Trophoblast cell (in vitro differentiated cells and primary cell): ENCODE data around the gene KRT8. TPM values are rescaled to one million over a fixed set of nuclear protein-coding genes. Genes with fewer than 3 reads are reported as not detected.
"Not testable (repeated sequence)": the region's sequence is repeated elsewhere in the genome, so short reads cannot be mapped to it uniquely, and the experiment has no call there.

Experiments
- DNase-seq, 2 donors: peaks; one replicate each; pipeline ENCODE4 v3.0.0-alpha.2; 2016
- H2AFZ ChIP-seq: 2 replicates; pipeline ENCODE4 v1.6.1; 2013; ENCODE audit warnings: low read length, moderate library complexity, mild to moderate bottlenecking; ENCODE audit not compliant: insufficient read depth, poor library complexity
- H2AK5ac ChIP-seq: 2 replicates; pipeline ENCODE4 v1.6.1; 2013; ENCODE audit warnings: mild to moderate bottlenecking, low read length
- H2BK120ac ChIP-seq: 2 replicates; pipeline ENCODE4 v1.6.1; 2013; ENCODE audit warnings: low read length, mild to moderate bottlenecking, moderate library complexity; ENCODE audit not compliant: insufficient read depth, poor library complexity
- H2BK12ac ChIP-seq: 2 replicates; pipeline ENCODE4 v1.6.1; 2013; ENCODE audit warnings: mild to moderate bottlenecking, low read length, moderate library complexity
- H2BK5ac ChIP-seq: 2 replicates; pipeline ENCODE4 v1.6.1; 2013; ENCODE audit warnings: low read length, low read depth, moderate library complexity, mild to moderate bottlenecking; ENCODE audit not compliant: poor library complexity
- H3K14ac ChIP-seq: 2 replicates; pipeline ENCODE4 v1.6.1; 2013; ENCODE audit warnings: mild to moderate bottlenecking, low read length
- H3K18ac ChIP-seq: 2 replicates; pipeline ENCODE4 v1.6.1; 2013; ENCODE audit warnings: mild to moderate bottlenecking, low read length
- H3K23ac ChIP-seq: 2 replicates; pipeline ENCODE4 v1.6.1; 2013; ENCODE audit warnings: low read length
- H3K27ac ChIP-seq: 2 replicates; pipeline ENCODE4 v1.5.1; 2013; ENCODE audit warnings: low read depth, mild to moderate bottlenecking, inconsistent platforms, low read length, moderate library complexity
- H3K27me3 ChIP-seq: 2 replicates; pipeline ENCODE4 v1.6.1; 2013; ENCODE audit warnings: inconsistent platforms, mild to moderate bottlenecking, low read length, moderate library complexity; ENCODE audit not compliant: insufficient read depth
- H3K36me3 ChIP-seq, 2 experiments: 1 replicate in 1 of 2; 2 replicates in 1 of 2; pipeline ENCODE4 v1.6.1; 2013; ENCODE audit warnings: low read length in 2 of 2, mild to moderate bottlenecking in 2 of 2, moderate library complexity in 1 of 2; ENCODE audit not compliant: insufficient read depth in 2 of 2, control insufficient read depth in 1 of 2
- H3K4ac ChIP-seq: 2 replicates; pipeline ENCODE4 v1.6.1; 2013; ENCODE audit warnings: low read depth, mild to moderate bottlenecking, low read length, moderate library complexity
- H3K4me1 ChIP-seq, 2 experiments: 1 replicate in 1 of 2; 2 replicates in 1 of 2; pipeline ENCODE4 v1.6.1; 2013; ENCODE audit warnings: low read length in 2 of 2, mild to moderate bottlenecking in 2 of 2, moderate library complexity in 1 of 2; ENCODE audit not compliant: insufficient read depth in 2 of 2, control insufficient read depth in 1 of 2
- H3K4me2 ChIP-seq: 2 replicates; pipeline ENCODE4 v1.6.1; 2013; ENCODE audit warnings: inconsistent platforms, mild to moderate bottlenecking, low read length, moderate library complexity
- H3K4me3 ChIP-seq: 2 replicates; pipeline ENCODE4 v1.5.1; 2013; ENCODE audit warnings: mild to moderate bottlenecking, low read depth, low read length, inconsistent platforms
- H3K79me1 ChIP-seq: one replicate; pipeline ENCODE4 v1.6.1; 2013; ENCODE audit warnings: low read length
- H3K79me2 ChIP-seq: 2 replicates; pipeline ENCODE4 v1.6.1; 2013; ENCODE audit warnings: low read length, mild to moderate bottlenecking; ENCODE audit not compliant: control insufficient read depth, insufficient read depth, poor library complexity
- H3K9ac ChIP-seq: 2 replicates; pipeline ENCODE4 v1.6.1; 2013; ENCODE audit warnings: mild to moderate bottlenecking, low read length
- H3K9me3 ChIP-seq: 2 replicates; pipeline ENCODE4 v1.6.1; 2013; ENCODE audit warnings: low read depth, mild to moderate bottlenecking, control low read depth, inconsistent platforms, low read length; ENCODE audit not compliant: insufficient read depth
- H4K12ac ChIP-seq: 2 replicates; pipeline ENCODE4 v1.6.1; 2013; ENCODE audit warnings: low read depth, mild to moderate bottlenecking, low read length, moderate library complexity
- H4K8ac ChIP-seq: 2 replicates; pipeline ENCODE4 v1.6.1; 2013; ENCODE audit warnings: low read depth, mild to moderate bottlenecking, low read length, moderate library complexity
- H4K91ac ChIP-seq: one replicate; pipeline ENCODE4 v1.6.1; 2013; ENCODE audit warnings: low read depth, mild to moderate bottlenecking, low read length, moderate library complexity
- WGBS: extraction: QIAGEN DNeasy Blood & Tissue Kit; methylation state at CpG from one replicate; pipeline ENCODE4 v1.1.7; 2013; ENCODE audit warnings: missing lambda C conversion rate; ENCODE audit not compliant: insufficient read length, insufficient coverage; ENCODE audit errors: extremely low coverage; 5-methylcytosine and 5-hydroxymethylcytosine counted together
- polyA plus RNA-seq: library from polyadenylated mRNA; stranded (reverse); fragments of 200-250 nt; gene quantifications from 2 replicates; pipeline ENCODE4 v1.2.3, GENCODE V29; 2013

Gene KRT8
- polyA plus RNA-seq, result 5,322 and 5,443 TPM in 2 replicates

- H3K23ac ChIP-seq, result peak within 1 kb of the TSS; percentile 41
- H3K4me3 ChIP-seq, result peak within 1 kb of the TSS; percentile 99
- H3K18ac ChIP-seq, result peak within 1 kb of the TSS; percentile 94
- H3K27ac ChIP-seq, result peak within 1 kb of the TSS; percentile 97
- H2BK12ac ChIP-seq, result peak within 1 kb of the TSS; percentile 91
- H4K8ac ChIP-seq, result peak within 1 kb of the TSS; percentile 54
- peaks cover 34 to 43% of the 10 kb centered on the region in 2 experiments for H3K4me1 ChIP-seq
- H2BK120ac ChIP-seq, result peak within 1 kb of the TSS; percentile 98
- peaks cover 50% of the 10 kb centered on the region for H3K79me1 ChIP-seq
- H3K9ac ChIP-seq, result peak within 1 kb of the TSS; percentile 100
- H3K9me3 ChIP-seq, H3K27me3 ChIP-seq, H4K12ac ChIP-seq, H2AFZ ChIP-seq: not testable (repeated sequence)
- H3K14ac ChIP-seq, result peak within 1 kb of the TSS; percentile 89
- WGBS, result no CpG with 5 or more reads among the region's 33 CpGs
- peaks cover 38% of the 10 kb centered on the region for H3K79me2 ChIP-seq
- peak within 1 kb of the TSS; percentile 99 for H4K91ac ChIP-seq
- H3K4me2 ChIP-seq, result peak within 1 kb of the TSS; percentile 55
- H3K4ac ChIP-seq, result peak within 1 kb of the TSS; percentile 93
- H2AK5ac ChIP-seq, result peak within 1 kb of the TSS; percentile 51
- peak within 1 kb of the TSS; percentile 98 for H2BK5ac ChIP-seq
- peaks cover 34% of the 10 kb centered on the region in 2 experiments for H3K36me3 ChIP-seq
- peak; percentile 98 to 99 for DNase-seq
Measured at GRCh38 chr12:52904509-52905300, at the start of gene KRT8. KRT8 (minus strand) TSS chr12:52905076; CDS start chr12:52904981, 95 bp downstream.

- no peak overlapping the region for H3K18ac ChIP-seq
Measured at GRCh38 chr12:52953181-52953841, 48.4 kb upstream of the KRT8 start.

GRCh38 chr12:52952076-52952801 is 47.4 kb upstream of the KRT8 start:
- H4K91ac ChIP-seq, result no peak overlapping the region

More at GRCh38 chr12:52953181-52953841, 48.4 kb upstream of the KRT8 start:
- Histone ChIP-seq H3K79me2 (peaks cover 28% of the 10 kb centered on the region), H3K4me1 (peaks cover 7 to 10% of the 10 kb centered on the region in 2 experiments), H2BK12ac (no peak overlapping the region), H2BK120ac (no peak overlapping the region), H4K91ac (no peak overlapping the region), H2AK5ac (no peak overlapping the region), H3K9ac (no peak overlapping the region), H4K12ac (no peak overlapping the region), H2BK5ac (no peak overlapping the region), H3K79me1 (peaks cover 33% of the 10 kb centered on the region), H3K9me3 (no peaks in the 10 kb centered on the region), H3K4ac (no peak overlapping the region), H3K27ac (peak overlapping the region; percentile 32), H4K8ac (no peak overlapping the region), H2AFZ (no peak overlapping the region), H3K23ac (no peak overlapping the region), H3K36me3 (peaks cover 34 to 38% of the 10 kb centered on the region in 2 experiments), H3K4me2 (no peak overlapping the region), H3K4me3 (no peak overlapping the region), H3K27me3 (no peaks in the 10 kb centered on the region), H3K14ac (no peak overlapping the region)
- DNase-seq, result peak; percentile 54 to 81
- no CpG with 5 or more reads among the region's 7 CpGs for WGBS

GRCh38 chr12:52951640-52952039 is 46.8 kb upstream of the KRT8 start:
- H3K79me2 ChIP-seq, result peaks cover 32% of the 10 kb centered on the region
- no peak overlapping the region for H2AK5ac ChIP-seq
- peaks cover 48% of the 10 kb centered on the region for H3K79me1 ChIP-seq
- peak overlapping the region; percentile 80 for H3K27ac ChIP-seq
- no peak overlapping the region for H3K23ac ChIP-seq
- peak overlapping the region; percentile 11 for H3K18ac ChIP-seq
- H4K12ac ChIP-seq, result no peak overlapping the region
- peak overlapping the region; percentile 92 for H3K4me2 ChIP-seq
- peak overlapping the region; percentile 5 for H3K14ac ChIP-seq
- H3K4ac ChIP-seq, result peak overlapping the region; percentile 61
- H4K91ac ChIP-seq, result no peak overlapping the region
- no peak overlapping the region for H2BK12ac ChIP-seq
- H3K4me3 ChIP-seq, result peak overlapping the region; percentile 70
- peak overlapping the region; percentile 13 for H2BK5ac ChIP-seq
- peaks cover 34 to 38% of the 10 kb centered on the region in 2 experiments for H3K36me3 ChIP-seq
- H2AFZ ChIP-seq, result no peak overlapping the region
- H3K4me1 ChIP-seq, result peaks cover 19 to 22% of the 10 kb centered on the region in 2 experiments
- DNase-seq, result peak in 1 of 2 donors; percentile 35
- no CpG with 5 or more reads among the region's 6 CpGs for WGBS
- peak overlapping the region; percentile 92 for H3K9ac ChIP-seq
- H3K27me3 ChIP-seq, result no peaks in the 10 kb centered on the region
- H2BK120ac ChIP-seq, result no peak overlapping the region
- H3K9me3 ChIP-seq, result no peaks in the 10 kb centered on the region
- H4K8ac ChIP-seq, result peak overlapping the region; percentile 26

More at GRCh38 chr12:52952076-52952801, 47.4 kb upstream of the KRT8 start:
- Histone ChIP-seq H3K4ac (no peak overlapping the region), H3K18ac (peak overlapping the region; percentile 18), H2AFZ (no peak overlapping the region), H3K14ac (no peak overlapping the region), H3K36me3 (peaks cover 34 to 38% of the 10 kb centered on the region in 2 experiments), H3K79me2 (peaks cover 30% of the 10 kb centered on the region), H4K8ac (no peak overlapping the region), H2BK120ac (no peak overlapping the region), H4K12ac (no peak overlapping the region), H3K23ac (no peak overlapping the region), H3K9ac (peak overlapping the region; percentile 92), H2BK12ac (no peak overlapping the region), H3K9me3 (no peaks in the 10 kb centered on the region), H3K4me2 (peak overlapping the region; percentile 92), H3K4me3 (peak overlapping the region; percentile 70), H2BK5ac (no peak overlapping the region), H2AK5ac (no peak overlapping the region), H3K27me3 (no peaks in the 10 kb centered on the region), H3K4me1 (peaks cover 14 to 16% of the 10 kb centered on the region in 2 experiments), H3K27ac (peak overlapping the region; percentile 80), H3K79me1 (peaks cover 42% of the 10 kb centered on the region)
- DNase-seq, result peak in 1 of 2 donors; percentile 40
- WGBS, result no CpG with 5 or more reads among the region's 15 CpGs
